Nephron progenitor cell (in vitro differentiated cells): ENCODE measurements around the gene SP110.
"Not testable (repeated sequence)": the region's sequence is repeated elsewhere in the genome, so short reads cannot be mapped to it uniquely, and the experiment has no call there.

ENCODE experiments used
- DNase-seq: peaks from one replicate; pipeline ENCODE4 v3.0.0; 2021
- H3K27ac Mint-ChIP-seq: 2 replicates; pipeline ENCODE4 v1.8.0; 2021; ENCODE audit warnings: mild to moderate bottlenecking, moderate library complexity, mixed read lengths
- H3K27me3 Mint-ChIP-seq: 2 replicates; pipeline ENCODE4 v1.8.0; 2021; ENCODE audit warnings: mild to moderate bottlenecking, low read depth, mixed read lengths; ENCODE audit not compliant: poor library complexity
- H3K36me3 Mint-ChIP-seq: 2 replicates; pipeline ENCODE4 v1.8.0; 2021; ENCODE audit warnings: low read depth, mixed read lengths
- H3K4me1 Mint-ChIP-seq: 2 replicates; pipeline ENCODE4 v1.8.0; 2021; ENCODE audit warnings: mixed read lengths
- H3K4me3 Mint-ChIP-seq: 2 replicates; pipeline ENCODE4 v1.8.0; 2021; ENCODE audit warnings: mild to moderate bottlenecking, moderate library complexity, mixed read lengths
- H3K9me3 Mint-ChIP-seq: 2 replicates; pipeline ENCODE4 v1.8.0; 2021; ENCODE audit warnings: mild to moderate bottlenecking, moderate library complexity, mixed read lengths
- TF ChIP-seq, protein P1 (sequence below): fragments of 200-600 bp; sonication (generic); IDR thresholded peaks from 2 replicates; pipeline ENCODE4 v1.5.0; 2021; ENCODE audit warnings: antibody characterized with exemption

Gene SP110

DNA sequence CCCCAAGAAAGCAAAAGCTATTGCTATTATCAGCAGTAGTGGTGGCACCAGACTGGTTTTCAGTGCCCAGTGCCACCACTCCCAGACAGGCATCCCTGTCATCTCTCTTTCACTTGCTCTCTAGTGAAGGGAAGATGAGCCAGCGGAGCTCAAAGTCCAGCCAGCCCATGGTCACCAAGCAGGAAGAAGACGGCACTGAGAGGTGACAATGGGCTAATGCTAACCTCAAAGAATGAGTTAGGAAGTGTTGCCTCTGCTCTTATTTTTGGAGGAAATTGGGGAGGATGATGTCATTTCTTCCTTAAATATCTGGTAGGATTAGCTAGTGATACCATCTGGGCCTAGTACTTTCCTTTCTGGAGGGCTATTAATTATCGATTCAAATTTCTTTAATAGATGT lies 7.4 kb upstream of the SP110 start:
- TF ChIP-seq, protein P1, sequence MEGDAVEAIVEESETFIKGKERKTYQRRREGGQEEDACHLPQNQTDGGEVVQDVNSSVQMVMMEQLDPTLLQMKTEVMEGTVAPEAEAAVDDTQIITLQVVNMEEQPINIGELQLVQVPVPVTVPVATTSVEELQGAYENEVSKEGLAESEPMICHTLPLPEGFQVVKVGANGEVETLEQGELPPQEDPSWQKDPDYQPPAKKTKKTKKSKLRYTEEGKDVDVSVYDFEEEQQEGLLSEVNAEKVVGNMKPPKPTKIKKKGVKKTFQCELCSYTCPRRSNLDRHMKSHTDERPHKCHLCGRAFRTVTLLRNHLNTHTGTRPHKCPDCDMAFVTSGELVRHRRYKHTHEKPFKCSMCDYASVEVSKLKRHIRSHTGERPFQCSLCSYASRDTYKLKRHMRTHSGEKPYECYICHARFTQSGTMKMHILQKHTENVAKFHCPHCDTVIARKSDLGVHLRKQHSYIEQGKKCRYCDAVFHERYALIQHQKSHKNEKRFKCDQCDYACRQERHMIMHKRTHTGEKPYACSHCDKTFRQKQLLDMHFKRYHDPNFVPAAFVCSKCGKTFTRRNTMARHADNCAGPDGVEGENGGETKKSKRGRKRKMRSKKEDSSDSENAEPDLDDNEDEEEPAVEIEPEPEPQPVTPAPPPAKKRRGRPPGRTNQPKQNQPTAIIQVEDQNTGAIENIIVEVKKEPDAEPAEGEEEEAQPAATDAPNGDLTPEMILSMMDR = no peak
- Mint-ChIP-seq H3K27ac (no peak overlapping the region), H3K4me3 (no peak overlapping the region), H3K9me3 (peaks cover 32% of the 10 kb centered on the region), H3K27me3 (peaks cover 4% of the 10 kb centered on the region), H3K4me1 (no peaks in the 10 kb centered on the region), H3K36me3 (peaks cover 7% of the 10 kb centered on the region)
- no peak for DNase-seq

DNA sequence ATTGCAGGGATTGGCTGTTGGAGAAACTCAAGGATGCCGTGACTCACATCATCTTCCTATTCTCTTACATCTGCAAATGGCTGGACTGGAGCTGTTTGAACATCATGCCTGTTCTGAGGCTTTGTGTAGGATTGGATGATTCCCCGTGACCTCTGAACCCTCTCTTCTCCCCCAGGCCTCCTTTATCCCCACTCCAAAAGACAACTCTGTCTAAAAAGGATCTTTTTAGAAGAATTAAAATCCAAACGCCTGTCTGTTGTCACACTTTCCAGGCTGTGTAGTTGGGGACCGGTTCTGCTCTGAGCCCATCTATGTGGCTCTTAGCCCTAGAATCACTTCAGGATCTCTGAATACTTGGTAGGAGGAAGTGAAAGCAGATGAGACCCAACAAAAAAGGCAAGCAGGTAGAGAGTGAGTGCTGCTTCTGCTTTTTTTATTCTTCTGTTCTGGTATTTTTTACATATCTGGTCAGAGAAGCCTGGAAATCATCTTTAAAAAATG lies 6.3 kb upstream of the SP110 start:
- no peak overlapping the region for H3K27ac Mint-ChIP-seq
- DNase-seq = no peak
- peaks cover 21% of the 10 kb centered on the region for H3K9me3 Mint-ChIP-seq
- H3K4me3 Mint-ChIP-seq = no peak overlapping the region
- peaks cover 4% of the 10 kb centered on the region for H3K27me3 Mint-ChIP-seq
- H3K4me1 Mint-ChIP-seq = no peaks in the 10 kb centered on the region
- TF ChIP-seq, protein P1 = no peak
- H3K36me3 Mint-ChIP-seq = peaks cover 5% of the 10 kb centered on the region

DNA sequence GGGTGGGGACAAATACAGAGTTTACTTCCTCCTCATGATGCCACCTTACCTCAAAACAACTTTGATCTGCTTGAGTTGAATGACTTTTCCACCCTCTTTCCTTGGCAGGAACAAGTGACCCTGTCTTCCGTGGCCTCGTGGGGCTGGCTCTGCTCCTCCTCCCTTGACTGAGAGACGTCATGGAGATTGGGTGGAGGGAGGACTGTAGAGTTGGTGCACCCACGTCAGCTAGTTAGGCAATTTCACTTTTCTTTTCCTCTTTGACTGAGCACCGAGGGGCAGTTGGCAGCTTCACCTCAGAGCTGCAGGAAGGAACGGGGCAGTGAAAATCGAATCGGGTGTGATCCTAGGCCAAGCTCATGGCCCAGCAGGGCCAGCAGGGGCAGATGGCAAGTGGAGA lies 5.7 kb upstream of the SP110 start, which contains the start of gene SP140:
Gene SP140 (plus strand): TSS at position 251 of the 400 bp plus-strand sequence. CDS start 109 bp downstream, at position 360.
- TF ChIP-seq, protein P1 = no peak
- H3K4me1 Mint-ChIP-seq = no peaks in the 10 kb centered on the region
- DNase-seq = no peak
- no peaks in the 10 kb centered on the region for H3K36me3 Mint-ChIP-seq
- H3K27me3 Mint-ChIP-seq = peaks cover 4% of the 10 kb centered on the region
- no peak within 1 kb of the TSS for H3K27ac Mint-ChIP-seq
- H3K4me3 Mint-ChIP-seq = no peak within 1 kb of the TSS
- H3K9me3 Mint-ChIP-seq = peaks cover 15% of the 10 kb centered on the region

DNA sequence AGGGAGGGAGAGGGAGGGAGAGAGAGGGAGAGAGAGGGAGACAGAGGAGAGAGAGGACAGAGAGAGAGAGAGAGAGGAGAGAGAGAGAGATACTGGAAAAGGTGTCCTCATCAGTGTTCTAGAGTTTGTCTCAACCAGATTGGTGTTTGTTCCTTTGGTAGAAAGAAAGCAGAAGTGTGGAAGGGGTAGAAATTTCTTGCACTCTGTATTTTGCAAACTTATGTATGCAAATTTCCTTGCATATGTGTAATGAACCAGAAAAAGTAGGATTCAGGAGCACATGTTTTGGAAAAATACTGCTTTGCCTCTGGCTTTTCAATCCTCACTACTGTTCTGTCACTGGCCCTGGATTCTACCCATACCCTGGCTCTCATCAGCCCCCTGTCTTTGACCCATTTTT lies 4.7 kb upstream of the SP110 start:
- no peak overlapping the region for H3K27ac Mint-ChIP-seq
- no peak overlapping the region for H3K4me3 Mint-ChIP-seq
- peaks cover 10% of the 10 kb centered on the region for H3K4me1 Mint-ChIP-seq
- H3K36me3 Mint-ChIP-seq = no peaks in the 10 kb centered on the region
- peaks cover 5% of the 10 kb centered on the region for H3K9me3 Mint-ChIP-seq
- peaks cover 12% of the 10 kb centered on the region for H3K27me3 Mint-ChIP-seq
- TF ChIP-seq, protein P1 = no peak
- no peak for DNase-seq

DNA sequence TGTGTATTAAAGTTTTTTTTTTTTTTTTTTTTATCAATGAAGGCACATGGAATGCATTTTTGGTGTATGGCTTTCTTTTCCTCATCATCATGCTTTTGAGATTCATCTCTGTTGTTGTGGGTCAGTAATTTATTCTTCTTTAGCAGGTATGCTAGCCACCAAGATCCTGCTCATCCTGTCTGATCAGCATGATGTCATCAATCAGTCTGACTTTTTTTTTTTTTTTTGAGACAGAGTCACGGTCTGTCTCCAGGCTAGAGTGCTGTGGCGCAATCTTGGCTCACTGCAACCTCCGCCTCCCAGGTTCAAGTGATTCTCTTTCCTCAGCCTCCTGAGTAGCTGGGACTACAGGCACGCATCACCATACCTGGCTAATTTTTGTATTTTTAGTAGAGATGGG lies 3.0 kb upstream of the SP110 start:
- not testable (repeated sequence) for H3K27ac Mint-ChIP-seq, DNase-seq, H3K9me3 Mint-ChIP-seq, H3K36me3 Mint-ChIP-seq, H3K4me3 Mint-ChIP-seq
- Mint-ChIP-seq H3K27me3 (peaks cover 17% of the 10 kb centered on the region), H3K4me1 (peaks cover 16% of the 10 kb centered on the region)

DNA sequence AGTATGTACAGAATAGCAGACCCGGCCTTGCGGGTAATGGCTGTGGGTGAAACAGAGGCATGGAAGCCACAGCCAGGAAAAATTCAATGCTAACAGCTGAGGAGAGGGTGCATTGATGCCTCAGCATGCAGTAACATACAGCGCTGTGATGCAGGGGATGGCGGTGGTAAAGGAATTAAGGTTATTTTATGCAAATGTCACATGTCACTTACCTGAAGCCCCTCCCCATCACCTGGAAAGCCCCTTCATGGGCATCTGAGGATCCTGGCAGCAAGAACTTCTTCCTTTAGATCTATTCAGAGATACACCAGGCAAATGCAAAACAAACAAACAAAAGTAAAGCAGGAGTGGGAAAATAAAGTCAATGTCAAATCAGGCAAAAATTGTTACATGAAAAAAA lies 1.7 kb upstream of the SP110 start:
- TF ChIP-seq, protein P1 = no peak
- no peak overlapping the region for H3K4me3 Mint-ChIP-seq
- peaks cover 15% of the 10 kb centered on the region for H3K27me3 Mint-ChIP-seq
- no peak overlapping the region for H3K27ac Mint-ChIP-seq
- H3K4me1 Mint-ChIP-seq = peaks cover 16% of the 10 kb centered on the region
- no peak for DNase-seq
- H3K36me3 Mint-ChIP-seq = no peaks in the 10 kb centered on the region
- no peaks in the 10 kb centered on the region for H3K9me3 Mint-ChIP-seq
